Measurements from ENCODE around the gene NHERF1. TPM values are rescaled to one million over a fixed set of nuclear protein-coding genes. Genes with fewer than 3 reads are reported as not detected.

The NHERF1 gene
- total RNA-seq, 1 experiment from 2014 or later, result 218 TPM

GRCh38 chr17:74728033-74728701 is 20.3 kb upstream of the NHERF1 start:
- no peaks in the 10 kb centered on the region for H3K27me3 Mint-ChIP-seq (ENCODE audit: insufficient read depth, unreplicated experiment)
- ChIA-PET CTCF (no interaction called here), POLR2A (no interaction called here)
- 0 out of 2 replicates have a peak, but pooled peaks cover 3% of the 10 kb centered on the region for H3K9me3 ChIP-seq
- H3K4me3 ChIP-seq (ENCODE audit: low read depth, low read length), result no peak overlapping the region
- H3K4me1 Mint-ChIP-seq (ENCODE audit: low read depth, unreplicated experiment), result peaks cover 6% of the 10 kb centered on the region
- TF ChIP-seq CTCF (IDR thresholded peaks at IDR 0.05; ENCODE audit: insufficient read depth in 1 of 2, low read depth in 1 of 2, low read length in 1 of 2, severe bottlenecking in 1 of 2, unreplicated experiment in 1 of 2), result no peak
- no peaks in the 10 kb centered on the region for H3K36me3 ChIP-seq (ENCODE audit: control insufficient read depth, insufficient read depth, low read length)
- no peaks in the 10 kb centered on the region for H3K36me3 Mint-ChIP-seq (ENCODE audit: insufficient read depth, unreplicated experiment)
- H3K27me3 ChIP-seq (replicated peaks; ENCODE audit: control insufficient read depth, insufficient read depth, low read length), result no peaks in the 10 kb centered on the region
- no peak for DNase-seq
- intact Hi-C loops (cut with micrococcal nuclease; ENCODE audit: unreplicated experiment), result no loop called here
- H3K4me1 ChIP-seq, result no peaks in the 10 kb centered on the region
- H3K4me3 Mint-ChIP-seq (ENCODE audit: unreplicated experiment), result no peak overlapping the region
- BruUV-seq (replicated peaks), result no TSS peak
- no peaks in the 10 kb centered on the region for H3K9me3 Mint-ChIP-seq (ENCODE audit: unreplicated experiment)
- no peak overlapping the region for H3K27ac Mint-ChIP-seq (ENCODE audit: unreplicated experiment)

GRCh38 chr17:74728702-74729075 is 19.7 kb upstream of the NHERF1 start:
- POLR2A ChIA-PET, result no interaction called here
- no peak for DNase-seq
- TF ChIP-seq CTCF (IDR thresholded peaks at IDR 0.05; ENCODE audit: insufficient read depth in 1 of 2, low read depth in 1 of 2, low read length in 1 of 2, severe bottlenecking in 1 of 2, unreplicated experiment in 1 of 2), result no peak
- H3K4me3 Mint-ChIP-seq (ENCODE audit: unreplicated experiment), result no peak overlapping the region
- intact Hi-C loops (cut with micrococcal nuclease; ENCODE audit: unreplicated experiment), result no loop called here
- H3K4me1 ChIP-seq, result no peaks in the 10 kb centered on the region
- CTCF ChIA-PET, result no interaction called here
- no peaks in the 10 kb centered on the region for H3K36me3 ChIP-seq (ENCODE audit: control insufficient read depth, insufficient read depth, low read length)
- no peaks in the 10 kb centered on the region for H3K27me3 Mint-ChIP-seq (ENCODE audit: insufficient read depth, unreplicated experiment)
- no peaks in the 10 kb centered on the region for H3K36me3 Mint-ChIP-seq (ENCODE audit: insufficient read depth, unreplicated experiment)
- H3K27me3 ChIP-seq (replicated peaks; ENCODE audit: control insufficient read depth, insufficient read depth, low read length), result no peaks in the 10 kb centered on the region
- no peaks in the 10 kb centered on the region for H3K9me3 Mint-ChIP-seq (ENCODE audit: unreplicated experiment)
- H3K27ac Mint-ChIP-seq (ENCODE audit: unreplicated experiment), result no peak overlapping the region
- BruUV-seq (replicated peaks), result no TSS peak
- H3K4me3 ChIP-seq (ENCODE audit: low read depth, low read length), result no peak overlapping the region
- H3K9me3 ChIP-seq, result 0 out of 2 replicates have a peak, but pooled peaks cover 3% of the 10 kb centered on the region
- peaks cover 6% of the 10 kb centered on the region for H3K4me1 Mint-ChIP-seq (ENCODE audit: low read depth, unreplicated experiment)

GRCh38 chr17:74729368-74729767 is 19.1 kb upstream of the NHERF1 start:
- no peak overlapping the region for H3K27ac Mint-ChIP-seq (ENCODE audit: unreplicated experiment)
- H3K36me3 Mint-ChIP-seq (ENCODE audit: insufficient read depth, unreplicated experiment), result no peaks in the 10 kb centered on the region
- Histone ChIP-seq H3K4me3 (ENCODE audit: low read depth, low read length) (no peak overlapping the region), H3K36me3 (ENCODE audit: control insufficient read depth, insufficient read depth, low read length) (no peaks in the 10 kb centered on the region), H3K4me1 (no peaks in the 10 kb centered on the region), H3K9me3 (0 out of 2 replicates have a peak, but pooled peaks cover 3% of the 10 kb centered on the region), H3K27me3 (replicated peaks; ENCODE audit: control insufficient read depth, insufficient read depth, low read length) (no peaks in the 10 kb centered on the region)
- CTCF ChIA-PET, result no interaction called here
- BruUV-seq (replicated peaks), result no TSS peak
- H3K27me3 Mint-ChIP-seq (ENCODE audit: insufficient read depth, unreplicated experiment), result no peaks in the 10 kb centered on the region
- TF ChIP-seq CTCF (IDR thresholded peaks at IDR 0.05; ENCODE audit: insufficient read depth in 1 of 2, low read depth in 1 of 2, low read length in 1 of 2, severe bottlenecking in 1 of 2, unreplicated experiment in 1 of 2), result no peak
- no peaks in the 10 kb centered on the region for H3K9me3 Mint-ChIP-seq (ENCODE audit: unreplicated experiment)
- DNase-seq, result no peak
- peaks cover 3% of the 10 kb centered on the region for H3K4me1 Mint-ChIP-seq (ENCODE audit: low read depth, unreplicated experiment)
- intact Hi-C loops (cut with micrococcal nuclease; ENCODE audit: unreplicated experiment), result no loop called here
- H3K4me3 Mint-ChIP-seq (ENCODE audit: unreplicated experiment), result no peak overlapping the region
- POLR2A ChIA-PET, result no interaction called here
